Mammary epithelial cell (primary cell): ENCODE results near the gene DTYMK.

Source experiments
- CTCF ChIP-seq, 2 donors: IDR thresholded peaks in 1 of 2; conservative IDR thresholded peaks in 1 of 2; 2 replicates each; pipeline ENCODE4 v1.5.1; 2011 to 2012; ENCODE audit warnings: inconsistent platforms in 2 of 2, low read length in 2 of 2, mild to moderate bottlenecking in 2 of 2, control low read depth in 1 of 2, low read depth in 1 of 2; ENCODE audit not compliant: insufficient read depth in 1 of 2; ENCODE audit errors: extremely low read depth in 1 of 2
- EZH2 ChIP-seq: IDR thresholded peaks from 2 replicates; pipeline ENCODE4 v1.6.1; 2012; ENCODE audit warnings: low read length, inconsistent platforms, borderline replicate concordance

- TF ChIP-seq CTCF (conservative IDR thresholded peaks at IDR 0.05 in 1 of 2, IDR thresholded peaks at IDR 0.05 in 1 of 2; ENCODE audit: extremely low read depth in 1 of 2, insufficient read depth in 1 of 2, low read depth in 1 of 2, low read length in 2 of 2) (no peak), EZH2 (no peak)
Observed at GRCh38 chr2:241636182-241637017, 50.2 kb downstream of the DTYMK start.
